ENCODE measurements around the gene DPF3. TPM values are rescaled to one million over a fixed set of nuclear protein-coding genes. Genes with fewer than 3 reads are reported as not detected.

The DPF3 gene
- total and polyA plus RNA-seq, 5 donors from 2014 or later: 0.11 to 2.0 (median 0.49) TPM; not detected in 1

DNA sequence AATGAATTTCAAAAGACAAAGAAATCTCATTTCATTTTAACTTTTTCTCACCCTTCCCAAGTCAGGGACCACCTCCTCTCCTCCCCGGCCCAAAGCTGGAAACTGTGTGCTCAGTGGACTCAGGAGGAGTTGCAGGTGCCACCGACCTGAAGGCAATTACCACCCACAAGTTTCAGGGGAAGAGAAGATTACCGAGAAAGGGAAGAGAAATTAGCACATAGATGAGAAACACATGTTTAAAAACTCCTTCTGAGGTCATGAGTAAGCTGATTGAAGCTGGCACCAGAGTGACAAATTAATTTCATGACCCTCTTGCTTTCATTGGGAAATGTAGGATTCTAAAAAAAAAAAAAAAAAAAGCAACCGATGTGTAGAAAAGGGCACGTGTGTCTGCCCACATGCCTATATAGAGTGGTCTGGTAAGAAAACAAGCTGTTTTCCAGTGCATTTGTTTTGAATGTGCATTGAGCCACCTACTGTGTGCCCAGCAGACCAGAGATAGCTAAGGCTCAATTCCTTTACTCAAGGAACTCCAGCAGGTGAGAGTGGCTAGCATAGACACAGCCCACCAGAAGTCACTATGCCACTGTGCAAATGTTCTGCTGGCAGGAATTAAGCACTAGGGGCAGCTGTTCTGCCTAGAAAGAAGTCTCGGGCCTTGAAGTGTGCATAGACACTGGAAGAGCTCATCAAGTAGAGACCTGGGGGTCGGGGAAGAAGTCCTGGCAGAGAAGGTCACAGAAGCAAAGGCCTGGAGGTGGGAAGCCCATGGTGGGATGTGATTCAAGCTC, 30.5 kb downstream of the DPF3 start:
- no peak overlapping the region for H3K27ac Mint-ChIP-seq
- Histone ChIP-seq H3K27ac (ENCODE audit: insufficient read depth, low read length, poor library complexity, severe bottlenecking) (no peak overlapping the region), H3K4me1 (ENCODE audit: control insufficient read depth, insufficient read depth, low read length, poor library complexity, severe bottlenecking) (no peaks in the 10 kb centered on the region), H3K36me3 (ENCODE audit: control insufficient read depth, insufficient read depth, low read length) (no peaks in the 10 kb centered on the region), H3K27me3 (ENCODE audit: control insufficient read depth, insufficient read depth, low read length) (peaks cover 2% of the 10 kb centered on the region), H3K4me3 (ENCODE audit: low read depth, low read length) (no peak overlapping the region), H3K9me3 (ENCODE audit: control insufficient read depth in 2 of 2, low read length in 2 of 2) (no peaks in the 10 kb centered on the region)
- H3K36me3 Mint-ChIP-seq: no peaks in the 10 kb centered on the region
- no peaks in the 10 kb centered on the region for H3K4me1 Mint-ChIP-seq
- H3K4me3 Mint-ChIP-seq: no peak overlapping the region
- ATAC-seq (ENCODE audit: low read depth in 2 of 2) (no peak), DNase-seq (no peak)
- H3K27me3 Mint-ChIP-seq: peaks cover 4% of the 10 kb centered on the region
- peaks cover 0 to 2% (median 0%) of the 10 kb centered on the region in 7 donors for H3K9me3 Mint-ChIP-seq

DNA sequence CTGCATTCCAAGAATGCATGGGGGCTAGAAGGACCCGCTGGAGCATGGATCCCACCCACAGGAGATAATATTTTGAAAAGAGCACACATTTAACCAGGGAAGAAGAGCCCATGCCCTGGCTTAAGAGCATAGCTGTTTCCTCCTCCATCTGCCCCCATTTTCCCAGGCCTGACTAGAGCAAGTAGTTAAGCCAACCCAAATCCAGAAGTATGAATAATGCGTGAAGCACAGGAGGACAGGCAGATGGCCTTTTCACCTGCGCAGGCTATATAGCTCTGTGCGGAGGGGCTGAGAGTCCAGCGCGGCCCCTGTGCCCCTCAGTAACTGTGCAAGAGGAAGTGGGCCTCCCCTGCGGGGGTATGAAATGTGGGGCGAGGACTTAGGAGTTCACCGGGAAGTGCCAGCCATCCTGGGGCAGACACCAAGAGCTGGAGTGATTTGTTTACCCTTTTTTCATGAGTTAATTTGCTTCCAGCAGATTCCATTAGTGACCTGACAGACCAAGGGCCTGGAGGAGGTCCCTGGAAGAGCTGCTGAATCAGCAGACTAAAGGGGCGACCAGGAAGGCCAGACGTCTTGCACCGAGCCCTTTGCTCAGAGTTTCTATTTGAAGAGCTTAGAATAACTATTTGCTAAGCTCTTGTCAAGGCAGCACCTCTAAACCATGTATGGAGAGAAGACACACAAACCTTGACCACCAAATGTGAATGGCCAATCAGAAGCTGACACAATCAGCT, 37.2 kb downstream of the DPF3 start:
- H3K27me3 ChIP-seq (ENCODE audit: control insufficient read depth, insufficient read depth, low read length): no peaks in the 10 kb centered on the region
- no peaks in the 10 kb centered on the region for H3K36me3 ChIP-seq (ENCODE audit: control insufficient read depth, insufficient read depth, low read length)
- Mint-ChIP-seq H3K4me3 (no peak overlapping the region), H3K27ac (no peak overlapping the region), H3K27me3 (peaks cover 4% of the 10 kb centered on the region), H3K9me3 (no peaks in the 10 kb centered on the region), H3K36me3 (no peaks in the 10 kb centered on the region), H3K4me1 (peaks cover 0 to 6% (median 0%) of the 10 kb centered on the region in 4 donors)
- no peaks in the 10 kb centered on the region for H3K4me1 ChIP-seq (ENCODE audit: control insufficient read depth, insufficient read depth, low read length, poor library complexity, severe bottlenecking)
- no peak overlapping the region for H3K4me3 ChIP-seq (ENCODE audit: low read depth, low read length)
- H3K27ac ChIP-seq (ENCODE audit: insufficient read depth, low read length, poor library complexity, severe bottlenecking): no peak overlapping the region
- DNase-seq (no peak), ATAC-seq (ENCODE audit: low read depth in 2 of 2) (no peak)
- H3K9me3 ChIP-seq (ENCODE audit: control insufficient read depth in 2 of 2, low read length in 2 of 2): no peaks in the 10 kb centered on the region

DNA sequence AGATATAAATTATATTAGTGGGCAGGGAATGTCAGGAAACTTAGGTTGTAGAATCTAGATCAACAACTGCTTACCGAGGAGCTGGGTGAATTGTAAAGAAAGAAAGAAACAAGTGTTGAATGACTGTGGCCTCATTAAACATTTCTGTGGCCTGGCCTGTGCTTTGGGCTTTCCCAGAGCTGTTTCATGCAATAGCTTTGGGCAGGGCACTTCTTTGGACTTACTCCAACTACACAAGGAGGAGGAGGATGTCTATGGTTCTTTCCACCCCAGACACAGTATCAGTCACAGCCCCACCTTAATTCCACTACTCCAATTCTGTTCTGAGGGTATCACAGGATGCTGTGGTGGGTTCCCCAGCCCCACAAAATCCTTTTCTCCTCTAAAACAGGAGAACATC, 38.0 kb downstream of the DPF3 start:
- H3K36me3 Mint-ChIP-seq: no peaks in the 10 kb centered on the region
- Histone ChIP-seq H3K4me1 (ENCODE audit: control insufficient read depth, insufficient read depth, low read length, poor library complexity, severe bottlenecking) (no peaks in the 10 kb centered on the region), H3K36me3 (ENCODE audit: control insufficient read depth, insufficient read depth, low read length) (no peaks in the 10 kb centered on the region), H3K27me3 (ENCODE audit: control insufficient read depth, insufficient read depth, low read length) (no peaks in the 10 kb centered on the region), H3K9me3 (ENCODE audit: control insufficient read depth in 2 of 2, low read length in 2 of 2) (no peaks in the 10 kb centered on the region), H3K27ac (ENCODE audit: insufficient read depth, low read length, poor library complexity, severe bottlenecking) (no peak overlapping the region), H3K4me3 (ENCODE audit: low read depth, low read length) (no peak overlapping the region)
- no peak overlapping the region for H3K27ac Mint-ChIP-seq
- no peak for ATAC-seq (ENCODE audit: low read depth in 2 of 2)
- DNase-seq: no peak
- H3K4me1 Mint-ChIP-seq: peaks cover 0 to 6% (median 2%) of the 10 kb centered on the region in 4 donors
- H3K9me3 Mint-ChIP-seq: no peaks in the 10 kb centered on the region
- H3K27me3 Mint-ChIP-seq: peaks cover under 1% of the 10 kb centered on the region
- H3K4me3 Mint-ChIP-seq: no peak overlapping the region

DNA sequence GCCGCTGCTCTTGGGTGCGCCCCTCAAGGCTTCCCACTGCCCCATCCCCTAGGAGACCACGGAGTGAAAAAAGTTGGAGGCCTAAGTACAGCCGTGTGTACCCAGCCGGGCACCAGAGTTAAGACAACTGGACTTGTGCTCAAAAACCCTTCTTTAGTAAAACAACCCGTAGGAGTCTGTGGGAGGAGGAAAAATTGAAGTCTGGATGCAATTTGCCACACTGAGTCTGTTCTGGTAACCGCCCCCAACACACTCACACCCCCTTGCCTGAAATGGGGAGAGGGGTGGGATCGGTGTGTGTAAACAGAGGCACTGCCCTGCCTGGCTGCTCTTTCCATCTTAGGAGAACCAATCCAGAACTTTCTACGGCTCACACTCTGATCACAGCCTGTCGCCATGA, 41.7 kb downstream of the DPF3 start:
- H3K36me3 Mint-ChIP-seq: no peaks in the 10 kb centered on the region

DNA sequence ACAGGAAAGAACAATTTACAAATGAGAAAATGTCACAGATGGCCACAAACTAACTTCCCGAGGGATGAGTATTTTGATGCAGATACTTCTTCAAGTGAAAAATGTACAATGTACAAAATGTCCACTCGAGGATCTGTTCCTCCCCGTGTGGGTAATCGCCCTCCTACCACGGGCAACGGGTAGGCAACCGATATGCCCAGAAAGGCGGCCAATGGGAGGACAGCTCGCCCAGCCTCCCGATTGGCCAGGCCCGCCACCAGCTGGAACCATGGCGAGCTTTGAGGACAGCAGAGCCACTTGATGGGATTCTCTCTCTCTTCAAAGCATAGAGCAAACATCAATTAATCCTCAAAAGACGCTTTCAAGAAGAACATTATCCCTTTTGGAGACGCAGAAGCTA, 42.3 kb downstream of the DPF3 start:
- Histone ChIP-seq H3K36me3 (ENCODE audit: control insufficient read depth, insufficient read depth, low read length) (no peaks in the 10 kb centered on the region), H3K4me1 (ENCODE audit: control insufficient read depth, insufficient read depth, low read length, poor library complexity, severe bottlenecking) (no peaks in the 10 kb centered on the region), H3K27ac (ENCODE audit: insufficient read depth, low read length, poor library complexity, severe bottlenecking) (no peak overlapping the region), H3K4me3 (ENCODE audit: low read depth, low read length) (no peak overlapping the region), H3K27me3 (ENCODE audit: control insufficient read depth, insufficient read depth, low read length) (no peaks in the 10 kb centered on the region), H3K9me3 (ENCODE audit: control insufficient read depth in 2 of 2, low read length in 2 of 2) (no peaks in the 10 kb centered on the region)
- Mint-ChIP-seq H3K27me3 (peaks cover 5% of the 10 kb centered on the region), H3K4me1 (peaks cover 0 to 6% (median 2%) of the 10 kb centered on the region in 4 donors), H3K4me3 (no peak overlapping the region), H3K36me3 (no peaks in the 10 kb centered on the region), H3K27ac (no peak overlapping the region), H3K9me3 (no peaks in the 10 kb centered on the region)
- no peak for DNase-seq
- no peak for ATAC-seq (ENCODE audit: low read depth in 2 of 2)

More for the DNA sequence above, 41.7 kb downstream of the DPF3 start:
- Mint-ChIP-seq H3K4me1 (peaks cover 0 to 6% (median 2%) of the 10 kb centered on the region in 4 donors), H3K9me3 (no peaks in the 10 kb centered on the region), H3K27ac (no peak overlapping the region), H3K4me3 (no peak overlapping the region), H3K27me3 (peaks cover 1% of the 10 kb centered on the region)
- Histone ChIP-seq H3K4me3 (ENCODE audit: low read depth, low read length) (no peak overlapping the region), H3K9me3 (ENCODE audit: control insufficient read depth in 2 of 2, low read length in 2 of 2) (no peaks in the 10 kb centered on the region), H3K27ac (ENCODE audit: insufficient read depth, low read length, poor library complexity, severe bottlenecking) (no peak overlapping the region), H3K27me3 (ENCODE audit: control insufficient read depth, insufficient read depth, low read length) (no peaks in the 10 kb centered on the region), H3K4me1 (ENCODE audit: control insufficient read depth, insufficient read depth, low read length, poor library complexity, severe bottlenecking) (no peaks in the 10 kb centered on the region), H3K36me3 (ENCODE audit: control insufficient read depth, insufficient read depth, low read length) (no peaks in the 10 kb centered on the region)
- DNase-seq: no peak
- no peak for ATAC-seq (ENCODE audit: low read depth in 2 of 2)

DNA sequence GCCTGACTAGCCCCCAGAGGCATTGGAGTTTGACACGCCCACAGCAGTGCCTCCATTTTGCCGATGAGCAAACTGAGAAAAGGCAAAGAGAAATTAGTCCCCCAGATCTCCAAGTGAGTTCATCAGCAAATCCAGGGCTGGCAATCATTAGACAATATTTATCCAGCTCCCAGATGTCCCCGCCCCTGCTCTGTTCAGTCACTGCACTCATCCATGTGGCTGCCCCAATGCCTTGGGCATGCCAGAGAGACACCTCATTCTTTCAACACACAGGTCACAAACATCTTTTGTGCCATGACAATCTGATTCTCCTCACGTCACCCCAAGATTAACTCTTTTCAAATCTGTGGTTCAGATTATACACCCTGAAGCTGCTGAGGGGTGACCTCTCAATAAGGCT, 43.5 kb downstream of the DPF3 start:
- Histone ChIP-seq H3K4me1 (ENCODE audit: control insufficient read depth, insufficient read depth, low read length, poor library complexity, severe bottlenecking) (no peaks in the 10 kb centered on the region), H3K36me3 (ENCODE audit: control insufficient read depth, insufficient read depth, low read length) (no peaks in the 10 kb centered on the region), H3K9me3 (ENCODE audit: control insufficient read depth in 2 of 2, low read length in 2 of 2) (no peaks in the 10 kb centered on the region), H3K27me3 (ENCODE audit: control insufficient read depth, insufficient read depth, low read length) (no peaks in the 10 kb centered on the region), H3K27ac (ENCODE audit: insufficient read depth, low read length, poor library complexity, severe bottlenecking) (no peak overlapping the region), H3K4me3 (ENCODE audit: low read depth, low read length) (no peak overlapping the region)
- DNase-seq: no peak
- H3K9me3 Mint-ChIP-seq: no peaks in the 10 kb centered on the region
- H3K27me3 Mint-ChIP-seq: peaks cover 5% of the 10 kb centered on the region
- H3K4me3 Mint-ChIP-seq: no peak overlapping the region
- H3K4me1 Mint-ChIP-seq: peaks cover 0 to 6% (median 2%) of the 10 kb centered on the region in 4 donors
- H3K27ac Mint-ChIP-seq: no peak overlapping the region
- H3K36me3 Mint-ChIP-seq: no peaks in the 10 kb centered on the region
- ATAC-seq (ENCODE audit: low read depth in 2 of 2): no peak

DNA sequence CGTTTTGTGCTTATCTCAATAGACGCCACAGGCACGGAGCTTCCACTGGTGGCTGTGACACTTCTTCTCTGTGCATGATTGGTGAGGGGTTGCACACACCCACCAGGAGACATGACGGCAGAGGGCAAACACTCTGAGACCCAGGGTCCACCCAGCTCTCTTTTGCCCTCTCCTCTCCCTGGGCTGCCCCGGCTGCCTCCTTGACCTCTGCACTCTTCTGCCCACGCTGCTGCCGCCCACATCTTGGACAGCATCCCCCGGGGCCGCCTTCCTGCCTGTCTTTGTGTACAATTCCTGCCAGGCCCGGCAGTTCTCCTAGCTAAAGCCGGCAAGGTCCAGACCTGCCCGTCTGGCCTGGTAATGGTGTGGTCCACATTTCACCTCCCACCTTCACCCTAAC, 44.7 kb downstream of the DPF3 start:
- H3K27ac ChIP-seq (ENCODE audit: insufficient read depth, low read length, poor library complexity, severe bottlenecking): no peak overlapping the region
- no peak for DNase-seq
- H3K27me3 Mint-ChIP-seq: peaks cover 5% of the 10 kb centered on the region

More for the DNA sequence above, 44.7 kb downstream of the DPF3 start:
- no peaks in the 10 kb centered on the region for H3K36me3 Mint-ChIP-seq
- H3K9me3 ChIP-seq (ENCODE audit: control insufficient read depth in 2 of 2, low read length in 2 of 2): no peaks in the 10 kb centered on the region
- H3K36me3 ChIP-seq (ENCODE audit: control insufficient read depth, insufficient read depth, low read length): no peaks in the 10 kb centered on the region
- H3K4me1 ChIP-seq (ENCODE audit: control insufficient read depth, insufficient read depth, low read length, poor library complexity, severe bottlenecking): no peaks in the 10 kb centered on the region
- no peak overlapping the region for H3K27ac Mint-ChIP-seq
- peaks cover 0 to 4% (median 0%) of the 10 kb centered on the region in 4 donors for H3K4me1 Mint-ChIP-seq
- H3K4me3 ChIP-seq (ENCODE audit: low read depth, low read length): no peak overlapping the region
- H3K27me3 ChIP-seq (ENCODE audit: control insufficient read depth, insufficient read depth, low read length): no peaks in the 10 kb centered on the region
- no peak for ATAC-seq (ENCODE audit: low read depth in 2 of 2)
- H3K4me3 Mint-ChIP-seq: no peak overlapping the region
- no peaks in the 10 kb centered on the region for H3K9me3 Mint-ChIP-seq

Data from CD4-positive, CD25-positive, alpha-beta regulatory T cell (primary cell).